SK-N-SH treated with all-trans-retinoic acid at 6 μM for 48 hours (cell line): ENCODE measurements around the gene PCNX4.

Experiments used
- ATAC-seq: fragments of 200-7000 bp; cut with Tn5 transposase; 3 replicates; pipeline ENCODE4 v1.9.1; 2020; ENCODE audit warnings: mild to moderate bottlenecking, moderate library complexity
- ARNTL ChIP-seq: fragments of 450-650 bp; formaldehyde crosslinking; IDR thresholded peaks from 2 replicates; pipeline ENCODE4 v1.5.0; 2020; ENCODE audit warnings: low read depth, mild to moderate bottlenecking, moderate library complexity, borderline replicate concordance
- BACH2 ChIP-seq: fragments of 250-450 bp; sonication (Bioruptor Pico); IDR thresholded peaks from 2 replicates; pipeline ENCODE4 v1.9.0; 2021; ENCODE audit warnings: mild to moderate bottlenecking, borderline replicate concordance
- CSDC2 ChIP-seq: fragments of 250-450 bp; sonication (Bioruptor Pico); IDR thresholded peaks from 2 replicates; pipeline ENCODE4 v1.5.0; 2020; ENCODE audit warnings: mild to moderate bottlenecking, moderate library complexity
- ESRRG ChIP-seq: fragments of 250-450 bp; sonication (Bioruptor Pico); IDR thresholded peaks from 2 replicates; pipeline ENCODE4 v1.6.1; 2021; ENCODE audit warnings: mild to moderate bottlenecking
- GLIS3 ChIP-seq: fragments of 250-450 bp; sonication (Bioruptor Pico); IDR thresholded peaks from 2 replicates; pipeline ENCODE4 v1.5.0; 2020; ENCODE audit warnings: mild to moderate bottlenecking, moderate library complexity
- ISL1 ChIP-seq: fragments of 250-450 bp; sonication (Bioruptor Pico); IDR thresholded peaks from 2 replicates; pipeline ENCODE4 v2.1.2; 2022; ENCODE audit warnings: mild to moderate bottlenecking, moderate library complexity
- OSR1 ChIP-seq: fragments of 250-450 bp; sonication (Bioruptor Pico); IDR thresholded peaks from 2 replicates; pipeline ENCODE4 v1.8.0; 2022; ENCODE audit warnings: moderate library complexity, mild to moderate bottlenecking, inconsistent platforms
- SNAI2 ChIP-seq: fragments of 250-450 bp; sonication (Bioruptor Pico); IDR thresholded peaks from 2 replicates; pipeline ENCODE4 v1.5.0; 2020; ENCODE audit warnings: mild to moderate bottlenecking, moderate library complexity
- TCF4 ChIP-seq: fragments of 250-450 bp; sonication (Bioruptor Pico); IDR thresholded peaks from 2 replicates; pipeline ENCODE4 v1.8.0; 2021; ENCODE audit warnings: mild to moderate bottlenecking, moderate library complexity, borderline replicate concordance
- TOX ChIP-seq: fragments of 250-450 bp; sonication (Bioruptor Pico); IDR thresholded peaks from 2 replicates; pipeline ENCODE4 v1.8.0; 2021; ENCODE audit warnings: mild to moderate bottlenecking, moderate library complexity, borderline replicate concordance
- TSHZ2 ChIP-seq: fragments of 250-450 bp; sonication (Bioruptor Pico); IDR thresholded peaks from 2 replicates; pipeline ENCODE4 v1.5.0; 2020; ENCODE audit warnings: mild to moderate bottlenecking, moderate library complexity
- ZC3H10 ChIP-seq: fragments of 250-450 bp; sonication (Bioruptor Pico); IDR thresholded peaks from 2 replicates; pipeline ENCODE4 v1.5.1; 2021; ENCODE audit warnings: mild to moderate bottlenecking, moderate library complexity
- ZFP3 ChIP-seq: fragments of 250-450 bp; sonication (Bioruptor Pico); IDR thresholded peaks from 2 replicates; pipeline ENCODE4 v1.5.0; 2020; ENCODE audit warnings: mild to moderate bottlenecking, moderate library complexity
- ZFP30 ChIP-seq: fragments of 450-650 bp; formaldehyde crosslinking; IDR thresholded peaks from 2 replicates; pipeline ENCODE4 v1.5.0; 2022; ENCODE audit warnings: mild to moderate bottlenecking, moderate library complexity
- ZNF565 ChIP-seq: fragments of 450-650 bp; formaldehyde crosslinking; conservative IDR thresholded peaks from 2 replicates; pipeline ENCODE4 v1.5.0; 2020; ENCODE audit warnings: low read depth, mild to moderate bottlenecking, moderate library complexity
- ZNF70 ChIP-seq: fragments of 450-650 bp; formaldehyde crosslinking; IDR thresholded peaks from 2 replicates; pipeline ENCODE4 v1.5.0; 2020; ENCODE audit warnings: mild to moderate bottlenecking, moderate library complexity
- ZNF8 ChIP-seq: fragments of 450-650 bp; formaldehyde crosslinking; IDR thresholded peaks from 2 replicates; pipeline ENCODE4 v1.5.0; 2020; ENCODE audit warnings: mild to moderate bottlenecking, moderate library complexity
- TF ChIP-seq, protein P1 (sequence below): fragments of 250-450 bp; sonication (Bioruptor Pico); IDR thresholded peaks from 2 replicates; pipeline ENCODE4 v1.8.0; 2021; ENCODE audit warnings: low read depth, mild to moderate bottlenecking, moderate library complexity, borderline replicate concordance
- TF ChIP-seq, protein P2 (sequence below): fragments of 250-450 bp; sonication (Bioruptor Pico); IDR thresholded peaks from 2 replicates; pipeline ENCODE4 v1.5.1; 2021; ENCODE audit warnings: mild to moderate bottlenecking, moderate library complexity
- TF ChIP-seq, protein P3 (sequence below): fragments of 250-450 bp; sonication (Bioruptor Pico); IDR thresholded peaks from 2 replicates; pipeline ENCODE4 v1.8.0; 2020; ENCODE audit warnings: mild to moderate bottlenecking, moderate library complexity, borderline replicate concordance

PCNX4 gene

DNA sequence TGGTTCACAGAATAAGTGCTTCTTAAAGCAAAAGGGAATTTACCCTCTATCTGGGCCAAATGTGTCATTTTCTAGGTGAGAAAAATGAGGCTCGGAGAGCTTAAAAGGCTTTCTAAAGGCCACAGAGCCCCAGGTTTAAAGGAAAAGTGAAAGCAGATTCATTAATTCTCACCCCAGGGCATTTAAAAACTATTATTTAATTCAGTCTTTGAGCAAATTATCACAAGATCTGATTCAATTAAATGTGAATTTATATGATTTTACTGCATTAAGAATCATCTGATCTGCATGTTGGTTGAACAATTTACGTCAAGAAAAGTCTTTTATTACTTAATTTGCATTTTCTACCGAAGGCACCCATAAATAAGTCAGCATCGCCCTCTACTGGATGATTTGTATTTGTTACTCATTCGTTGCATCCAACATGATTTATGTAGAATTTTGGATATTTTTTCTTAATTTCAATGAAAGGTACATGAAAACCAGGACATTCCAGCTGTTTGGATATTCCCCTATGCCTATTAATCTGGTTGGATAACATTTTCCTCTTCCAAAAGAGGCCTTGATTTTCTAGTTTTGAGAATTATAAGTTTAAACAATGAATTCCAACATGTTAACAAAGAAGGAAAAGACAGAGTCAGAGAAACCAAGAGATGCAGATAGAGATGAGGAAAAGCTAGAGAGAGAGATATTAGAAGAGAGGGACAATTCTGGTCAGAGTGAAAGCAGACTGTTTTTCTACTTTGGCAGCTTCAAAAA, 92.6 kb downstream of the PCNX4 start:
- ATAC-seq: peak; percentile 74
- TF ChIP-seq ZC3H10 (no peak), SNAI2 (no peak), OSR1 (CRISPR knock-in tag) (no peak), ZNF565 (CRISPR knock-in tag) (no peak)
- TF ChIP-seq, protein P1, sequence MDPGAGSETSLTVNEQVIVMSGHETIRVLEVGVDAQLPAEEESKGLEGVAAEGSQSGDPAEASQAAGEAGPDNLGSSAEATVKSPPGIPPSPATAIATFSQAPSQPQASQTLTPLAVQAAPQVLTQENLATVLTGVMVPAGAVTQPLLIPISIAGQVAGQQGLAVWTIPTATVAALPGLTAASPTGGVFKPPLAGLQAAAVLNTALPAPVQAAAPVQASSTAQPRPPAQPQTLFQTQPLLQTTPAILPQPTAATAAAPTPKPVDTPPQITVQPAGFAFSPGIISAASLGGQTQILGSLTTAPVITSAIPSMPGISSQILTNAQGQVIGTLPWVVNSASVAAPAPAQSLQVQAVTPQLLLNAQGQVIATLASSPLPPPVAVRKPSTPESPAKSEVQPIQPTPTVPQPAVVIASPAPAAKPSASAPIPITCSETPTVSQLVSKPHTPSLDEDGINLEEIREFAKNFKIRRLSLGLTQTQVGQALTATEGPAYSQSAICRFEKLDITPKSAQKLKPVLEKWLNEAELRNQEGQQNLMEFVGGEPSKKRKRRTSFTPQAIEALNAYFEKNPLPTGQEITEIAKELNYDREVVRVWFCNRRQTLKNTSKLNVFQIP (CRISPR knock-in tag): no peak
- TF ChIP-seq, protein P2, sequence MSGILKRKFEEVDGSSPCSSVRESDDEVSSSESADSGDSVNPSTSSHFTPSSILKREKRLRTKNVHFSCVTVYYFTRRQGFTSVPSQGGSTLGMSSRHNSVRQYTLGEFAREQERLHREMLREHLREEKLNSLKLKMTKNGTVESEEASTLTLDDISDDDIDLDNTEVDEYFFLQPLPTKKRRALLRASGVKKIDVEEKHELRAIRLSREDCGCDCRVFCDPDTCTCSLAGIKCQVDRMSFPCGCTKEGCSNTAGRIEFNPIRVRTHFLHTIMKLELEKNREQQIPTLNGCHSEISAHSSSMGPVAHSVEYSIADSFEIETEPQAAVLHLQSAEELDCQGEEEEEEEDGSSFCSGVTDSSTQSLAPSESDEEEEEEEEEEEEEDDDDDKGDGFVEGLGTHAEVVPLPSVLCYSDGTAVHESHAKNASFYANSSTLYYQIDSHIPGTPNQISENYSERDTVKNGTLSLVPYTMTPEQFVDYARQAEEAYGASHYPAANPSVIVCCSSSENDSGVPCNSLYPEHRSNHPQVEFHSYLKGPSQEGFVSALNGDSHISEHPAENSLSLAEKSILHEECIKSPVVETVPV (CRISPR knock-in tag): no peak

DNA sequence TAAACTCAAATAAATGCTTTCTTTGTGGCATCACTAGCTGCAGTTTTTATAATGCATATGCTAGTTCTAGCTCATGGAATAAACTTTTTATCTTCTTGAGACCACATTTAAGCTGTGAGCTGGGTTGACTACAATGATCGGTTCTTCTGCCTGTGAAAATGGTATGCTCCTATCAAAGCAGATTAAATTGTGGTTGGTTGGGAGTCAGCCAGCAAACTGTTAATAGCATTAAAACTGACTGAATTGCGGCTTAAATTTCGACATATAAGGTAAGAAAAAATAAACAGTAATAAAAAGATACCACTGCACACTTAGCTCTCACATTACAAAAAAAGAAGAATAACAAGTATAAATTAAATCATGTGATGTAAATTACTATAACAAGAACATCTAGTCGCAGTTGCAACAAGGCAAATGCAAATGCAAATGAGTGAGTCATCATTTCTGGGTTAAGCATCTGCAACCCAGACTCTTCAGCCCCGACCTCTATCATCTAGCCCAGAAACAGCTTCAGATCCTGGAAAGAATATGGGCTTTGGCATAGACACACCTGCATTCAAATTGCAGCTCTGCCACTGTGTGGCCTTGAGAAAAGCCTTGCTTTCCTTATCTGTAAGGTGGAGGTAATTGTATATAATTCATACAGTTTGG, 93.3 kb downstream of the PCNX4 start:
- peak; percentile 51 for ATAC-seq
- peak; percentile 31; the same call in 1 of the 2 replicates for TF ChIP-seq ISL1
- TF ChIP-seq ZC3H10: 0 out of 2 replicates have a peak, but pooled peaks have one; percentile 14
- no peak for TF ChIP-seq ZNF565 (CRISPR knock-in tag)

GRCh38 chr14:60188115-60188514, 96.4 kb downstream of the PCNX4 start:
- no peak for TF ChIP-seq SNAI2
- no peak for TF ChIP-seq ESRRG (CRISPR knock-in tag)
- TF ChIP-seq ZFP3 (CRISPR knock-in tag): no peak
- no peak for TF ChIP-seq ISL1
- TF ChIP-seq TOX (CRISPR knock-in tag): no peak
- TF ChIP-seq, protein P3, sequence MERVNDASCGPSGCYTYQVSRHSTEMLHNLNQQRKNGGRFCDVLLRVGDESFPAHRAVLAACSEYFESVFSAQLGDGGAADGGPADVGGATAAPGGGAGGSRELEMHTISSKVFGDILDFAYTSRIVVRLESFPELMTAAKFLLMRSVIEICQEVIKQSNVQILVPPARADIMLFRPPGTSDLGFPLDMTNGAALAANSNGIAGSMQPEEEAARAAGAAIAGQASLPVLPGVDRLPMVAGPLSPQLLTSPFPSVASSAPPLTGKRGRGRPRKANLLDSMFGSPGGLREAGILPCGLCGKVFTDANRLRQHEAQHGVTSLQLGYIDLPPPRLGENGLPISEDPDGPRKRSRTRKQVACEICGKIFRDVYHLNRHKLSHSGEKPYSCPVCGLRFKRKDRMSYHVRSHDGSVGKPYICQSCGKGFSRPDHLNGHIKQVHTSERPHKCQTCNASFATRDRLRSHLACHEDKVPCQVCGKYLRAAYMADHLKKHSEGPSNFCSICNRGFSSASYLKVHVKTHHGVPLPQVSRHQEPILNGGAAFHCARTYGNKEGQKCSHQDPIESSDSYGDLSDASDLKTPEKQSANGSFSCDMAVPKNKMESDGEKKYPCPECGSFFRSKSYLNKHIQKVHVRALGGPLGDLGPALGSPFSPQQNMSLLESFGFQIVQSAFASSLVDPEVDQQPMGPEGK (CRISPR knock-in tag): no peak
- no peak for TF ChIP-seq ZNF70
- no peak for ATAC-seq

- TF ChIP-seq ISL1 (no peak), ZNF565 (CRISPR knock-in tag) (no peak), SNAI2 (no peak), BACH2 (CRISPR knock-in tag) (no peak)
- ATAC-seq: no peak
Measured at GRCh38 chr14:60188696-60189095, 97.0 kb downstream of the PCNX4 start.

GRCh38 chr14:60189923-60190840, 98.5 kb downstream of the PCNX4 start:
- peak; percentile 75 for ATAC-seq
- TF ChIP-seq, protein P3 (CRISPR knock-in tag): no peak
- no peak for TF ChIP-seq CSDC2 (CRISPR knock-in tag)
- no peak for TF ChIP-seq TSHZ2 (CRISPR knock-in tag)
- no peak for TF ChIP-seq GLIS3 (CRISPR knock-in tag)
- no peak for TF ChIP-seq TCF4 (CRISPR knock-in tag)
- no peak for TF ChIP-seq SNAI2
- TF ChIP-seq, protein P2 (CRISPR knock-in tag): no peak
- TF ChIP-seq ZFP30 (CRISPR knock-in tag): no peak
- no peak for TF ChIP-seq TOX (CRISPR knock-in tag)
- TF ChIP-seq ZC3H10: no peak
- no peak for TF ChIP-seq ZNF70
- TF ChIP-seq ESRRG (CRISPR knock-in tag): no peak
- no peak for TF ChIP-seq ZNF8 (CRISPR knock-in tag)
- TF ChIP-seq ARNTL: no peak
